GM12874 (cell line): Measurements from ENCODE around the gene RAPH1.

ENCODE experiments used
- CTCF ChIP-seq: IDR thresholded peaks from 2 replicates; pipeline ENCODE4 v1.5.1; 2011; ENCODE audit warnings: low read depth, mild to moderate bottlenecking, control low read depth, low read length, moderate library complexity; ENCODE audit not compliant: insufficient read depth

Gene RAPH1

GRCh38 chr2:203437511-203437910 is 97.6 kb downstream of the RAPH1 start:
- no peak for TF ChIP-seq CTCF

- TF ChIP-seq CTCF: no peak
These were observed 98.6 kb downstream of the RAPH1 start for GRCh38 chr2:203436496-203436895.

DNA sequence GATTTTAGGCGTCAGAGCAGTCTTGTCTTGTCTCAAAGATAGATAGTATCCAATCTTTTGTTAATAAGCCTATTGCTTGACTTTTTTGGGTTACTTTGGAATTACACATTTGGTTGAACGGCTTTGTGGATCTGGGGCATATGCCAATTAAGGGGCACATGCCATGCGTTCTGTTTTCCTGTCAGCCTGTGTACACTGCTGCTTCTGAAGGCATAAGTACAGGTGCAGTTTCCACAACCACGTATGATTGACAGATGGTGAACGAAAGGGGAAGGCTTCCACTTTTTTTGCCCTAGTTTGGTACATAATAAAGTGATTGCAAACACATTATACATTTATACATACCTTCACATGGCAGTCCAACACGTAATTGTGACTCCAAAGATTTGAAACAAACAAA is 102.3 kb downstream of the RAPH1 start:
- TF ChIP-seq CTCF: no peak

GRCh38 chr2:203431391-203432185 is 103.5 kb downstream of the RAPH1 start:
- no peak for TF ChIP-seq CTCF

DNA sequence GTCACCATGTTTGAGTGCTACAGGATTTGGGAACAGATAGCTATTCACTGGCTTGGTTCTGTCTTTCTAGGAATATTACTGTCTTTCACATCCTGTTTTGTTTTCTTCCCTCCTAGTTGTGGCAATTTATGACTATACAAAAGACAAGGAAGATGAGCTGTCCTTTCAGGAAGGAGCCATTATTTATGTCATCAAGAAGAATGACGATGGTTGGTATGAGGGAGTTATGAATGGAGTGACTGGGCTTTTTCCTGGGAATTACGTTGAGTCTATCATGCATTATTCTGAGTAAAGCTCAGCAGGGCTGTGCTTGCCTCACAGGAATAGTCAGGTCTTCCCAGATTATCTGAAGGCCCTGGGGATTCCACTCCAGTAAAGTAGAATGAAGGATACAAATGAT is 108.0 kb downstream of the RAPH1 start:
- TF ChIP-seq CTCF: no peak

DNA sequence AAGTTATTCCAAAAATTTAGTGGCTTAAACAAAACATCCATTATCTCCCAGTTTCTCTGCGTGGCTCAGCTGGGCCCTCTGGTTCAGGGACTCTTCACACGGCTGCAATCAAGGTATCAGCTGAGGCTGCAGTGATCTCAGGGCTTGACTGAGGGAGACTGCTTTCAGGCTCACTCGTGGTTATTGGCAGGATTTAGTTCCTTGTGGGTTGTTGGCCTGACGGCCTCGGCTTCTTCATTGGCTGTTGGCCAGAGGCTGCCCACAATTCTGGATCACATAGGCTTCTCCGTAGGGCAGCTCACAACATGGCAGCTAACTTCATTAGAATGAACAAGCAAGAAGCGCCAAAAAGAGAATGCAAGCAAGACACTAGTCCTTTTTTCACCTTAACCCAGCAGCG is 116.8 kb downstream of the RAPH1 start:
- no peak for TF ChIP-seq CTCF

- TF ChIP-seq CTCF: no peak
These were observed 121.3 kb downstream of the RAPH1 start for GRCh38 chr2:203413796-203414195.
